ENCODE measurements around the gene BCAR3.

Gene BCAR3

GRCh38 chr1:93546162-93546863, 135.3 kb downstream of the BCAR3 start:
- no peak for DNase-seq (ENCODE audit: low read depth)

DNA sequence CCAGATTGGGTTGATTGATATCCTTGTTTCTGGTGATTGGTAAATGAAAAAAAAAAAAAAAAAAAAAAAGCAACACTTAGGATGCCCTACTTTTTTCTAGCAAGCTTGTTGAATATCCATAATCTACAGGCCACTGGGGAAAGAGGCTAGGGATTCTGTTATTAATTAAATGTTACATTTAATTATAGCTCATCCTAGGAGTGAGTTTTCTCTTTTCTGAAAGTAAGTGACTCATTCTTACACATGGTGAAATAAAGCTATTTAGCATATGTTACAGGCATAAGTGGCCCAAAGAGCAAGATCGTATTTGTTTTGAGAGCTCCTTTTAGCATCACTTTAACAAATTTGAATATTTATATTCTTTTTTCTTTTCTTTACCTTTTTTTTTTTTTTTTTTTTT, 139.2 kb downstream of the BCAR3 start:
- DNase-seq (ENCODE audit: low read depth): no peak

DNA sequence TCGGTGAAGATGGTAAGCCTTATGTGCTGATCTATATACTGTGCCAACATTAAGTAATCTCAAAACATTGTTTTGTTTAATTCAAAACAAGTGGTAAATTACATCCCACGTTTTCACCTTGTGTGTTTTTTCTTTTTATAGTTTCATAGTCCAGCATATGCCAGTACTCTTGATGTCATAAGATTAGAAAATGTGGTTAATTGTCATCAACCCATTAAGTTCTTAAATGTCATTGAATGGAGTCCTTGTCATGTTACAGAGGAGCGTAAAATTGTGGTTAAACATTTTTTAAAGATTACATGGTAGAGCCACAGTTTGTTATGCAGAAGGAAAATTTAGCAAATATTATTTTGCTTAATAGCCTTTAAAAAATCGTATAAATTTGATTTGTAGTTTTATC, 140.6 kb downstream of the BCAR3 start:
- no peak for DNase-seq (ENCODE audit: low read depth)

DNA sequence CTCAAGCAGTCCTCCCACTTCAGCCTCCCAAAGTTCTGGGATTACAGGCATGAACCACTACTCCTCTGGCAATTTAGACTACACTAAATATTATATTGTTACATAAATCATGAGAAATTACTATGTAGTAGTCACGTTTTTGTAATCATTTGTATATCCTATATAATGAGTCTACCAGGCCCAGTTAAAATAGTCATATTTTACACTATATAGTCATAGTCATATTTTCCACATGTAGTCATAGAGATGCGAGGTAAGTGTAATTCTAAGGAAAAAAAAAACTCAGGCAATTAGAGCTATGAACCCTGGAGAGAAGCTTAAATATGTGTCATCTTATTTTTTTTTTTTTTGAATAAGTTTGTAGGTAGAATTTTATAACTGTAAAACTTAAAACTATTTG, 143.7 kb downstream of the BCAR3 start:
- DNase-seq (ENCODE audit: low read depth): no peak

DNA sequence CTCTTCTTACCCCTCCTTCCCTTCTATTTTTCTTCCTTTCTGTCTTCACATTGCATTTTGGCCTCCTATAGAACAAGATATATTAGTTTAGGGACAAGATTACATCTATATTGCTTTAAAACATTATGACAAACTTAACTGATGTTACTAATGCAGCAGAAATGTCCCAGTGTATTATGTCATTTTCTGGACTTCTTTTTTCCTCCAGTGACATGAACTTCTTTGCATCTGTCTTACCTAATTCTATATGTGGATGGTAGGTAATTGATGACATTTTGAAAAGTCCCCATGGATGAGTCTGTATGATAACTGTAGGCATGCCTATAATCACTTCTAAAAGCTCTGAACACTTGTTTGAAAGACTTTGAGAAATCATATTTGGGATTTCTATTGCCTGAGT, 144.2 kb downstream of the BCAR3 start:
- DNase-seq (ENCODE audit: low read depth): no peak

- no peak for DNase-seq (ENCODE audit: low read depth)
Observed at GRCh38 chr1:93533677-93534076, 148.0 kb downstream of the BCAR3 start.

DNA sequence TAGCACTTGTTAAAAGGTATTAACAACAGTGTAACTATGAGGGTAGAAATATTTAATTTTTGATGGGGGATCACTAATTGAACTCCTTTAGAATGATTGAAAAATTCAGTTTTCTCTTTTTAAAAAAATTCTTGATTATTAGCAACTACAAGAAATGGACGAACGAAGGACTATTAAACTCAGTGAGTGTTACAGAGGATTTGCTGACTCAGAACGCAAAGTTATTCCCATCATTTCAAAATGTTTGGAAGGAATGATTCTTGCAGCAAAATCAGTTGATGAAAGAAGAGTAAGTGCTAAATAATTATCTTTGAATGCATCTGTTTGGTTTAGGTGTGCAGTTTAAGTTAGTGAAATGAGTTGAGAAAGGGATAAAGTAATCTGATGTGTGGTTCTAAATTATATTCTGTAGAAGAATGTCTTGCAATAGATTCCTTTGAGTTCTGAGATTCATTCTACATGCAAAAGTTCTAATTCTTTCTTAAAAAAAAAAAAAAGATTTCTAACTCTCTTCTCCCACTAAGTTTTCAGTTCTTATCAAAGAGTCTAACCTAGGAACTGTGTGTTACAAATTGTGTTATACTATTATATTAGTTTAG, 148.8 kb downstream of the BCAR3 start:
- no peak for DNase-seq (ENCODE audit: low read depth)

DNA sequence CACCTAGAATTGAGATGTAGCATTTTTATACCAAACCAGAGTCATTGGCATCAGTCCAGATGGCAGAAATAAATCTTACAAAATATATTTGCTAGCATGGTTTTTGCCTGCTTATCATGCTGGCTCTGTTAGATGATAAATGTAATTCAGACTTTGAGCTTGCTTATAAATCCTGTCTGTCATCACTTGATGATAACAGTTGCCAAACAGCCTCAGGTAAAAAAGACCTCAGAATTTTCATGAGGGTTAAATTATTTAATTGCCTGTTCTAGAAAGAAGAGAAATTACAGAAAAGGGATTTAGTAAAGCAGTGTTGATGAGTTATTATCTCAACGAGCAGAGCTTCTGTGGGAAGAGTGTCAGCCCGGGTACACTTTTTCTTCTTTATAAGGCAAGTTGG, 150.4 kb downstream of the BCAR3 start:
- DNase-seq (ENCODE audit: low read depth): no peak

DNA sequence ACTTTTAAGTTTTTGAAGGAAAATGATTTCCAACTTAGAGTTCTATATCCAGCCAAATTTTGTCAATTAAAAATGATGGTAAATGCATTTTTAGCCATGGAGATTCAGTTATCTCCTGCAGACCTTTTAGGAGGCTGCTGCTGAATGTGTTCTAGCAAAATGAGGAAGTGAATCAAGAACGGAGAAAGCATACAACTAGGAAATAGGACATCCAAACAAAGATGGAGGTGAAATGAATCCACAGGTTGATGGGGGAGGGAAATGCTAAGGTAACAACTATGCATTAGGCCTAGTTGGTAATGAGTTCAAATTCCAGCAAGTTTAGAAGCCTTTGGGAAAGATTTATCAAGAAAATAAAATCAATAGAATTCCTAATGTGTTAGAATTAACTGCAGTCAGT, 153.2 kb downstream of the BCAR3 start:
- no peak for DNase-seq (ENCODE audit: low read depth)

DNA sequence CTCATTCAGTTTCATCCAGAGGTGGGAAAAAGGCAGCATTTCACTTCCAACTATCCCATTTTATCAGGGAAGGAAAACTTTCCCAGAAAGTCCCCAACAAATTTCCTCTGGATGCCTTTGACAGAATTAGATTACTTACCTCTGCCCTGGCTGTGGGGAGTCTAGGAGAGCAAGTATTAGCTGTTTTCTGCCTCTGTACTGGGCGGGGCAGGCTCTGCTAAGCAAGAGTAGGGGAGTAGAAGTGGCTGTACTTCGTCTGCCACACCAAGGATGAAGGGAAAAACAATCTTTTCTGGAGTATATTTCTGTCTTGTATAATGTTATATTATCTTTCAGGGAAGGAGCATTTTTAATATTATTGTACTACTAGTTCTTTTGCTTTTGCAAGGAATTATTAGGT, 155.2 kb downstream of the BCAR3 start:
- DNase-seq (ENCODE audit: low read depth): no peak

- DNase-seq (ENCODE audit: low read depth): no peak
Observed at GRCh38 chr1:93525431-93525830, 156.2 kb downstream of the BCAR3 start.

- no peak for DNase-seq (ENCODE audit: low read depth)
Observed at GRCh38 chr1:93522721-93523120, 158.9 kb downstream of the BCAR3 start.

DNA sequence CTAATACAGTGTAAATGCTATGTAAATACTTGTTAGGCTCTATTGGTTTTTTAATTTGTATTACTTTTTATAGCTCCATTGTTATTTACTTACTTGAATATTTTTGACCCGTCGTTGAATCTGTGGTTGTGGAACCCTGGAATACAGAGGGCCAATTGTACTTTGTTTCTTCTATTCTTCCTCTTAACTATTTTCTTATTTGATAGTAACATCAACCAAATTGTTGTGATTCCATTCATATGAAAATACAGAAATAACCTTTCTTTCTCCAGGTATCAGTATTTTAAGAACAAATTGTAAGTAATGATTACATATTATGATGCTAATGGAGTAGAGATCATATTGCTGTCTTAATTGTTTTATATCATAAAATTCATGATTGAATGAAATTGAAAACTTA, 160.0 kb downstream of the BCAR3 start:
- no peak for DNase-seq (ENCODE audit: low read depth)

DNA sequence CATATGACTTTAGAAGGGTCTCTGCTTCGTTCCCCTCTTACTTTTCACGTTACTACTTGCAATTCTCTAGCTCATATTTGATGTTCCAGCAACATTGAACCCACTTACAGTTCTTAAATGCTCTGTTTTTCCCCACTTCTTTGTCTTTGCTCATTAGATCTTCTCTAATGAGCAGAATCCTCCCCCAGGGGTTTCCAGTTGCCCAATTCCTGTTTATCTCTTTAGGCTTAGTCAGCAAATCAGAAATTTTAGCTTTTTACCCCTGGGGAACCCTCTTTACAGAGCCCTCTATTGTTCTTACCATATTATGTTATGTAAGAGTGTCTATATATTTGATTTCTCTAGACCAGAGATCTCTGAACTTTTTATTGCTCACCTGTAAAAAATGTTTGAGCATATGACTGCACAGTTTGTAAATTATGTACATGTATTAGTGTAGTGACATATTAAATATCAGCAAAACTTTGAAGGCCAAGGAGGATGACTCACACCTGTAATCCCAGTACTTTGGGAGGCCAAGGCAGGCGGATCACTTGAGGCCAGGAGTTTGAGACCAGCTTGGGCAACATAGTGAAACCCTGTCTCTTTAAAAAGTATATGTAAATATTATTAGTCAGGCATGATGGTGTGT, 162.3 kb downstream of the BCAR3 start:
- no peak for DNase-seq (ENCODE audit: low read depth)

DNA sequence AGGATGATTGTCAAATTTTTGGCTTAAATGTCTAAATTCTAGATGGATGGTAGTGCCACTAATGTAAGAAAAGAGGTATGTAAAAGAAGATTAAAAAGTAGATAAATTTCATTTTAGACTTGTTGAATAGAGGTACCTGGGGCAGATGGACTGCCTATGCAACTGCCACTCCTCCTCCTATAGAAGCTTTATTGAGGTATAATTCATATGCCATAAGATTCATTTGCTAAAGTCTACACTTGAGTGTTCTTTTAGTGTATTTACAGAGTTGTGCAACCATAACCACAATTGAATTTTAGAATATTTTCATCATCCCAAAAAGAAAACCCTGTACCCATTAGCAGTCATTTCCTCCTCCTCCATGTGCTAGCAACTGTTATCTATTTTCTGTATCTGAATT, 163.1 kb downstream of the BCAR3 start:
- DNase-seq (ENCODE audit: low read depth): no peak

DNA sequence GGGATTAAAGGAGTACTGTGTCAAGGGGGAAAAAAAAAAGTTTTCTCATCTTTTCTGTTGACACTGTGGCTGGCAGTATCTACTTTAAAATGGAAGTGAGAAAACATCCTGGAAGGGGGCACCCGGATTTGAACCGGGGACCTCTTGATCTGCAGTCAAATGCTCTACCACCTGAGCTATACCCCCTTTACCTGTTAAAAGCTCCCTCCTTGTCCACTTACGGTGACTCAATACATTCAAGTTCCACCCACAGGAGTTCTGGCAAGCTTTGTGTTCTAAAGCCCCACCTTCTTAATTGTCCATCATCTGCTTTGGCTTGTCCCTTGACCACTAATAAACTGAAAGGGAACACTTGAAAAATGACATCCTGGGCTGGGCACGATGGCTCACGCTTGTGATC, 165.5 kb downstream of the BCAR3 start:
- DNase-seq (ENCODE audit: low read depth): no peak
